Measurements from ENCODE around the gene LARGE1. TPM values are rescaled to one million over a fixed set of nuclear protein-coding genes. Genes with fewer than 3 reads are reported as not detected.

Gene LARGE1
- total RNA-seq, 1 experiment from 2014 or later, result 1.5 TPM

DNA sequence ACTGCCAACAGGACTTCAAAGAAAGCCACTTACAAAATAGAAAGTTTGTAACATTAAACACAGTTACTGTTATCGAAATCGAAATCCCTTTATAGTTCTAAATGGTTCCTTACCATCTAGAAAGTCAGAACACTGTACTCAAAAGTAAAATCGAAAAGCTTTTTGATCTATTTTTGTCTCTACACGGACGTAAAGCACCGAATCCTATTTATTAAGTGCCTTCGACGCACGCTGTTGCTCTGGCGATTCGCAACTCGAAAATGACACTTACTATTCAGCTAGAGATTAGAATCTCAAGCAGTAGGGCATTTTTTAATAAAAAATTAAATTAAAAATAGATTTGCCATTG lies 78.3 kb downstream of the LARGE1 start:
- POLR2A ChIA-PET, result no interaction called here
- CTCF ChIA-PET, result no interaction called here
- RAD21 ChIA-PET (ENCODE audit: low non-redundant PET in 1 of 2, low total read pairs in 2 of 2, uncharacterized antibody in 2 of 2, unreplicated experiment in 2 of 2), result no interaction called here

DNA sequence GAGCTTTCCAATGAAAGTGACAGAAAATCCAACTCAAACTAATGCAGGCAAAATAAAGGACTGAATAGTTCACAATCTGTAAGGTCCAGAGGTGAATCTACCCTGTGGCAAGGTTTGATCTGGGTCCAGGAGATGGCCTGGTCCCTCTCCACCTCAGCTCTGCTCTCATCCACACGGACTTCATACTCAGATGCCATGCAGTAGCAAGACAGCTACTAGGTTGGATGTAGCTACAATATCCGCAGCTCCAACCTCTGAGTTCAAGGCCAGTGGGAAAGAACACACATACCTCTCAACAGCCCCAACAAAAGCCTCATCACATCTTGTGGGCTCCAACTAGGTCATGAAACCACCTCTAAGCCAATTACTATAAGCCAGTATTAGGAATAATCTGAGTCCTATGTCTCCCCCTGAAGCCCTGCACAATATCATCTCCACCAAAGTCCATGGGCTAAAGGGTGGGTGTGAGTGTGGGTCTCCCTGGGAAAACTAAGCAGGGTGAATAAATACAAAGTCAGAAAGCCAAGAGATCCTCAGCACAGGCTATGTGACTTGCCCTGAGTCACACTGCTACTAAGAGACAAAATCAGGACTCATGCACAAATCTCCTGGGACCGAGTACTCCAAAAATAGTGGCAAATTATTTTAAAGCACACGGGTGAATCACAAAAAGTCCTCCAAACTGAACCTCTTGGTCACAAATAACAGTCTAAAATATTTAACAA lies 78.8 kb downstream of the LARGE1 start:
- Histone ChIP-seq H2AFZ (ENCODE audit: low read depth, low read length, poor library complexity, severe bottlenecking) (no peak overlapping the region), H3K9me3 (ENCODE audit: control insufficient read depth in 1 of 2, insufficient read depth in 1 of 2, low read depth in 1 of 2, low read length in 2 of 2) (peaks cover 8 to 31% of the 10 kb centered on the region in 2 experiments; a peak in 2 of 4 replicates), H3K9ac (ENCODE audit: low read length) (no peak overlapping the region), H3K36me3 (ENCODE audit: control insufficient read depth in 1 of 2, insufficient read depth in 2 of 2, low read length in 2 of 2) (no peaks in the 10 kb centered on the region), H3K79me2 (ENCODE audit: insufficient read depth, low read length) (no peaks in the 10 kb centered on the region), H3K9me2 (ENCODE audit: insufficient read depth) (no peaks in the 10 kb centered on the region), H3K27me3 (ENCODE audit: insufficient read depth, low read length) (no peaks in the 10 kb centered on the region), H3K4me2 (ENCODE audit: low read length) (no peak overlapping the region), H3K27ac (ENCODE audit: low read depth, low read length) (no peak overlapping the region), H3K4me3 (replicated peaks in 1 of 2; ENCODE audit: low read depth in 1 of 2, low read length in 2 of 2) (no peak overlapping the region), H3K4me1 (ENCODE audit: control insufficient read depth in 1 of 2, insufficient read depth in 2 of 2, low read length in 2 of 2) (no peaks in the 10 kb centered on the region), H4K20me1 (ENCODE audit: insufficient read depth) (no peaks in the 10 kb centered on the region)
- TF ChIP-seq POLR2AphosphoS5 (IDR thresholded peaks at IDR 0.05; ENCODE audit: low read depth, low read length), result no peak
- intact Hi-C loops (cut with micrococcal nuclease), result no loop called here
- RAD21 ChIA-PET (ENCODE audit: low non-redundant PET in 1 of 2, low total read pairs in 2 of 2, uncharacterized antibody in 2 of 2, unreplicated experiment in 2 of 2), result no interaction called here
- no peak for ATAC-seq
- DNase-seq (ENCODE audit: low read depth, low spot score), result no peak
- CTCF ChIA-PET, result no interaction called here
- POLR2A ChIA-PET, result no interaction called here
- BruUV-seq (replicated peaks), result no TSS peak

More for the DNA sequence above, 78.3 kb downstream of the LARGE1 start:
- Histone ChIP-seq H4K20me1 (ENCODE audit: insufficient read depth) (no peaks in the 10 kb centered on the region), H3K9me2 (ENCODE audit: insufficient read depth) (no peaks in the 10 kb centered on the region), H2AFZ (ENCODE audit: low read depth, low read length, poor library complexity, severe bottlenecking) (no peak overlapping the region), H3K4me3 (replicated peaks in 1 of 2; ENCODE audit: low read depth in 1 of 2, low read length in 2 of 2) (no peak overlapping the region), H3K4me2 (ENCODE audit: low read length) (no peak overlapping the region), H3K4me1 (ENCODE audit: control insufficient read depth in 1 of 2, insufficient read depth in 2 of 2, low read length in 2 of 2) (no peaks in the 10 kb centered on the region), H3K79me2 (ENCODE audit: insufficient read depth, low read length) (no peaks in the 10 kb centered on the region), H3K36me3 (ENCODE audit: control insufficient read depth in 1 of 2, insufficient read depth in 2 of 2, low read length in 2 of 2) (no peaks in the 10 kb centered on the region), H3K27me3 (ENCODE audit: insufficient read depth, low read length) (no peaks in the 10 kb centered on the region), H3K9ac (ENCODE audit: low read length) (no peak overlapping the region), H3K9me3 (ENCODE audit: control insufficient read depth in 1 of 2, insufficient read depth in 1 of 2, low read depth in 1 of 2, low read length in 2 of 2) (peaks cover 8 to 30% of the 10 kb centered on the region in 2 experiments; a peak in 2 of 4 replicates), H3K27ac (ENCODE audit: low read depth, low read length) (no peak overlapping the region)
- DNase-seq (ENCODE audit: low read depth, low spot score), result no peak
- BruUV-seq (replicated peaks), result no TSS peak
- no peak for ATAC-seq
- intact Hi-C loops (cut with micrococcal nuclease), result no loop called here
- no peak for TF ChIP-seq POLR2AphosphoS5 (IDR thresholded peaks at IDR 0.05; ENCODE audit: low read depth, low read length)
- no peak for TF ChIP-seq CEBPB (IDR thresholded peaks at IDR 0.05; ENCODE audit: low read depth)
- TF ChIP-seq EZH2phosphoT487 (IDR thresholded peaks at IDR 0.05; ENCODE audit: borderline replicate concordance), result no peak
- TF ChIP-seq, protein P1, sequence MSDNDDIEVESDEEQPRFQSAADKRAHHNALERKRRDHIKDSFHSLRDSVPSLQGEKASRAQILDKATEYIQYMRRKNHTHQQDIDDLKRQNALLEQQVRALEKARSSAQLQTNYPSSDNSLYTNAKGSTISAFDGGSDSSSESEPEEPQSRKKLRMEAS (IDR thresholded peaks at IDR 0.05), result no peak
- TF ChIP-seq SP1 (IDR thresholded peaks at IDR 0.05; ENCODE audit: low read depth), result no peak
- TF ChIP-seq, protein P2, sequence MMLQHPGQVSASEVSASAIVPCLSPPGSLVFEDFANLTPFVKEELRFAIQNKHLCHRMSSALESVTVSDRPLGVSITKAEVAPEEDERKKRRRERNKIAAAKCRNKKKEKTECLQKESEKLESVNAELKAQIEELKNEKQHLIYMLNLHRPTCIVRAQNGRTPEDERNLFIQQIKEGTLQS (IDR thresholded peaks at IDR 0.05), result no peak
- TF ChIP-seq SIN3A (IDR thresholded peaks at IDR 0.05; ENCODE audit: low read depth), result no peak
- TF ChIP-seq ELF1 (IDR thresholded peaks at IDR 0.05; ENCODE audit: borderline replicate concordance, low read depth), result no peak
